Endothelial cell of umbilical vein (primary cell): Measurements from ENCODE around the gene SH3TC2. TPM values are rescaled to one million over a fixed set of nuclear protein-coding genes. Genes with fewer than 3 reads are reported as not detected.

Experiments used
- BruUV-seq: library from RNA; stranded (reverse); fragments of 400-500 nt; replicated peaks from 2 replicates; lab custom pipeline; 2021; lab: Mats Ljungman, UMichigan
- CTCF ChIA-PET: fragments of 300-600, 350-600 bp; sonication (Branson Sonifier 250); formaldehyde crosslinking; loops from one replicate; lab custom pipeline; 2021; ENCODE audit warnings: antibody characterized with exemption, inconsistent platforms; lab: Charles Lee
- POLR2A ChIA-PET: fragments of 300-600, 350-600 bp; sonication (Branson Sonifier 250); formaldehyde crosslinking; loops from one replicate; lab custom pipeline; 2021; ENCODE audit warnings: antibody characterized with exemption, inconsistent platforms; lab: Charles Lee
- DNase-seq: peaks from one replicate; pipeline ENCODE4 v3.0.0-alpha.2; 2011; ENCODE audit warnings: low read depth, low spot score
- FAIRE-seq: peaks from 2 replicates; lab custom pipeline; 2011; peaks lifted over from hg19 to GRCh38; lab: Jason Lieb, UNC
- H2AFZ ChIP-seq: 2 replicates; pipeline ENCODE4 v1.6.0; 2012; ENCODE audit warnings: low read depth, low read length, control low read depth, inconsistent platforms
- H3K27ac ChIP-seq: 2 replicates; pipeline ENCODE4 v1.5.1; 2011; ENCODE audit warnings: low read depth, mild to moderate bottlenecking, control low read depth, low read length, moderate library complexity; ENCODE audit not compliant: insufficient read depth
- H3K27me3 ChIP-seq, 2 experiments: 2 replicates each; pipeline versions ENCODE4 v1.6.0 to v1.6.1; 2011; ENCODE audit warnings: low read length in 2 of 2, mixed read lengths in 1 of 2; ENCODE audit not compliant: control insufficient read depth in 2 of 2, insufficient read depth in 2 of 2
- H3K36me3 ChIP-seq, 2 experiments: 2 replicates in 1 of 2; 3 replicates in 1 of 2; pipeline ENCODE4 v1.5.1; 2011; ENCODE audit warnings: low read length in 2 of 2, mild to moderate bottlenecking in 1 of 2, moderate library complexity in 1 of 2; ENCODE audit not compliant: control insufficient read depth in 2 of 2, insufficient read depth in 2 of 2; ENCODE audit errors: extremely low read depth in 1 of 2
- H3K4me1 ChIP-seq: 3 replicates; pipeline ENCODE4 v1.5.1; 2011; ENCODE audit warnings: mild to moderate bottlenecking, low read length; ENCODE audit not compliant: control insufficient read depth, insufficient read depth; ENCODE audit errors: extremely low read depth
- H3K4me2 ChIP-seq: 2 replicates; pipeline ENCODE4 v1.6.1; 2011; ENCODE audit warnings: low read length, control low read depth, mixed read lengths; ENCODE audit not compliant: insufficient read depth
- H3K4me3 ChIP-seq, 3 experiments: fragments of 200-600 bp in 1 of 3; sonication (generic), shearing (Covaris generic) in 1 of 3; replicated peaks in 1 of 3; 2 replicates each; pipeline ENCODE4 v1.5.1; 2011 to 2016; ENCODE audit warnings: control low read depth in 3 of 3, low read length in 3 of 3, mild to moderate bottlenecking in 2 of 3, inconsistent platforms in 1 of 3, low read depth in 1 of 3, moderate library complexity in 1 of 3; ENCODE audit not compliant: insufficient read depth in 1 of 3
- H3K79me2 ChIP-seq: 2 replicates; pipeline ENCODE4 v1.6.0; 2012; ENCODE audit warnings: low read length, inconsistent platforms; ENCODE audit not compliant: control insufficient read depth, insufficient read depth
- H3K9ac ChIP-seq: replicated peaks from 2 replicates; pipeline ENCODE3; 2011; ENCODE audit warnings: low read length, control low read depth; ENCODE audit not compliant: insufficient read depth; ENCODE audit errors: extremely low read depth
- H3K9me1 ChIP-seq: replicated peaks from 3 replicates; pipeline ENCODE4 v1.6.0; 2011; ENCODE audit warnings: mild to moderate bottlenecking, low read length; ENCODE audit not compliant: control insufficient read depth, insufficient read depth; ENCODE audit errors: extremely low read depth
- H3K9me3 ChIP-seq: replicated peaks from 2 replicates; pipeline ENCODE4 v1.5.1; 2012; ENCODE audit warnings: low read length, inconsistent platforms; ENCODE audit not compliant: control insufficient read depth, insufficient read depth
- H4K20me1 ChIP-seq: replicated peaks from 2 replicates; pipeline ENCODE3; 2011; ENCODE audit warnings: mild to moderate bottlenecking, low read length; ENCODE audit not compliant: control insufficient read depth, insufficient read depth; ENCODE audit errors: extremely low read depth
- CTCF ChIP-seq, 2 donors: IDR thresholded peaks; 1 replicate in 1 of 2; 2 replicates in 1 of 2; pipeline ENCODE4 v1.5.1; 2011; ENCODE audit warnings: low read length in 2 of 2, mild to moderate bottlenecking in 2 of 2, moderate library complexity in 2 of 2, control low read depth in 1 of 2, inconsistent platforms in 1 of 2, low read depth in 1 of 2; ENCODE audit not compliant: insufficient read depth in 1 of 2; ENCODE audit errors: extremely low read depth in 1 of 2
- EZH2 ChIP-seq: IDR thresholded peaks from 2 replicates; pipeline ENCODE4 v1.6.1; 2012; ENCODE audit warnings: borderline replicate concordance, low read depth, mild to moderate bottlenecking, moderate library complexity, low read length, inconsistent platforms; ENCODE audit not compliant: severe bottlenecking
- FOS ChIP-seq: IDR thresholded peaks from 2 replicates; pipeline ENCODE4 v1.6.1; 2011; ENCODE audit warnings: mild to moderate bottlenecking, low read length, moderate library complexity, borderline replicate concordance; ENCODE audit not compliant: insufficient read depth
- GATA2 ChIP-seq: IDR thresholded peaks from 2 replicates; pipeline ENCODE4 v1.7.0; 2011; ENCODE audit warnings: low read depth, mild to moderate bottlenecking, moderate library complexity, mixed read lengths, low read length; ENCODE audit not compliant: insufficient read length, insufficient read depth
- JUN ChIP-seq: IDR thresholded peaks from 2 replicates; pipeline ENCODE4 v1.6.1; 2011; ENCODE audit warnings: borderline replicate concordance, low read depth; ENCODE audit not compliant: insufficient read length, insufficient read depth
- MAX ChIP-seq: IDR thresholded peaks from 2 replicates; pipeline ENCODE4 v1.6.1; 2011; ENCODE audit not compliant: insufficient read depth, insufficient read length
- MYC ChIP-seq: IDR thresholded peaks from one replicate; pipeline ENCODE4 v1.6.1; 2011; ENCODE audit warnings: mild to moderate bottlenecking, low read depth, low read length
- POLR2A ChIP-seq: IDR thresholded peaks from 2 replicates; pipeline ENCODE4 v1.6.1; 2012; ENCODE audit warnings: low read depth, mild to moderate bottlenecking, control low read depth, low read length
- POLR2AphosphoS5 ChIP-seq: IDR thresholded peaks from 2 replicates; pipeline ENCODE4 v1.6.1; 2012; ENCODE audit warnings: low read depth, mild to moderate bottlenecking, control low read depth, low read length, moderate library complexity; ENCODE audit not compliant: insufficient read depth
- dilution Hi-C: fragments of 300-500 bp; cut with MboI; formaldehyde crosslinking; loops from one replicate; pipeline ENCODE4 v1.15.0; 2019; ENCODE audit warnings: low sequenced_read_pairs; ENCODE audit not compliant: extremely low pct_ligation_motif_present
- intact Hi-C: fragments of 100-400 bp; cut with micrococcal nuclease; formaldehyde crosslinking; loops from one replicate; pipeline ENCODE4 v1.10.0; 2022
- polyA plus RNA-seq, 4 experiments: library from polyadenylated mRNA; depleted of rRNA in 3 of 4; stranded (reverse) in 3 of 4; unstranded in 1 of 4; fragments of >200 nt; gene quantifications; 2 replicates each; pipeline versions ENCODE4 v1.2.1 to v1.2.3, GENCODE V29; 2011 to 2012; ENCODE audit warnings: missing spikeins in 1 of 4
- total RNA-seq: library from RNA; stranded (reverse); gene quantifications from 2 replicates; pipeline ENCODE4 v1.2.3, GENCODE V29; 2021

SH3TC2 gene
- total and polyA plus RNA-seq, 2 donors (not counting 3 experiments of a cell fraction or from before 2014, with no cell fraction given) = 0.91 to 4.3 TPM

GRCh38 chr5:148978370-148979082 is 84.3 kb downstream of the SH3TC2 start:
- no TSS peak for BruUV-seq
- ChIA-PET CTCF (interaction anchor here (0.9 to 4.2 kb wide), 12 partner anchors 9 to 247 kb away, joined by 3 to 19 read pairs (median 10); no protein-coding TSS in a partner anchor), POLR2A (no interaction called here)
- Histone ChIP-seq H3K27ac (no peak overlapping the region), H3K79me2 (no peaks in the 10 kb centered on the region), H3K9ac (no peak overlapping the region), H3K9me3 (no peaks in the 10 kb centered on the region), H2AFZ (no peak overlapping the region), H3K4me3 (no peak overlapping the region), H3K36me3 (no peaks in the 10 kb centered on the region), H3K27me3 (no peaks in the 10 kb centered on the region), H3K4me1 (peaks cover 29% of the 10 kb centered on the region), H3K4me2 (no peak overlapping the region), H3K9me1 (no peaks in the 10 kb centered on the region), H4K20me1 (no peaks in the 10 kb centered on the region)
- intact Hi-C loops (no loop called here), dilution Hi-C loops (no loop called here)
- FAIRE-seq (no peak), DNase-seq (no peak)
- TF ChIP-seq MAX (no peak), POLR2A (no peak), CTCF (IDR thresholded peaks at IDR 0.05; ENCODE audit: extremely low read depth in 1 of 2, insufficient read depth in 1 of 2, low read depth in 1 of 2, low read length in 2 of 2) (no peak), POLR2AphosphoS5 (no peak), MYC (no peak), GATA2 (no peak), FOS (no peak), EZH2 (no peak), JUN (no peak)
